ENCODE measurements around the gene RNASE3.
"Not testable (repeated sequence)": the region's sequence is repeated elsewhere in the genome, so short reads cannot be mapped to it uniquely, and the experiment has no call there.

- TF ChIP-seq POLR2A, POLR2AphosphoS5 (IDR thresholded peaks at IDR 0.05; ENCODE audit: low read depth, low read length): not testable (repeated sequence)
Measured at GRCh38 chr14:20881229-20881628, 10.0 kb upstream of the RNASE3 start.
